Measurements from ENCODE around the gene PEF1. TPM values are rescaled to one million over a fixed set of nuclear protein-coding genes. Genes with fewer than 3 reads are reported as not detected.

Gene PEF1
- total and polyA plus RNA-seq, 2 experiments from 2014 or later = 70.7 to 85.5 TPM

DNA sequence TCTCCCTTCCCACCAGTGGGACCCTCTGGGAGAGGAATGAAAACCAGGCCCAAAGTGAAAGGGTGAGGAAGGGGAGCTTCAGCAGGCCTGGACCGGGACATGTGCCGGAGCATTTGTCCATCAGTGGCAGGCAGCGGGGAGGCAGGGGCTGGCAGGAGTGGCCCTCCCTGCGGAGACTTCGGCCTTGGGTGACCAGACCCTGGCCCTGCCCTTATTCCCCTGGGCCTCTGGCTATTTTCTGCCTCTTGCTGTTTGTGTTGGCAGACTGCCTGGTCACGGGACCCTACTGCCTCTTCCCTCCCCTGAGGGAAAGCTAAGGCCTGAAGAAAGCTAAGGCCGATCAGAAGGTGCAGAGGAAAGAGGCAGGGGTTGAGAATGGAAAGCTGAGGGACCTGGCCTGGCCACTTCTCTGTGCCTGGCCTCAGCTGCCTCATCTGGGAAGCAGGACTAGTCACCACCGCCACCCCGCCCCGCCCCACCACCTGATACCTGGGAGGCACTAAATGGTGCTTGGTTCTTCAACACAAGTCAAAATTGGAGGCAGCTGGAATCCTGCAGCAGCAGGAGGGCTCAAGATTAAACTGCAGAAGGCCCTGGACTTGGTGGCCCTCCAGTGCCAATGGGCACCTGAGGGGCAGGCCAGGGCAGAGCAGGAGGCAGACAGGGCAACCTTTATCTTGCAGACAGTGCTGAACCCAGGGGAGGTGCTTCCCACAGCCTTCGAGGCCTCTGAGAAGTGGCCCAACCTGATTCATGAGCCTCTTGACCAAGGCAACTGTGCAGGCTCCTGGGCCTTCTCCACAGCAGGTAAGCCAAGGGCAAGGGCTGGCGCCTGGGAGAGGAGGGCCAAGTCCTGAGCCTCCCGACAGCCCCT lies 60.4 kb downstream of the PEF1 start:
- H3K9me3 ChIP-seq (ENCODE audit: low read depth) = no peaks in the 10 kb centered on the region
- H3K27me3 ChIP-seq = no peaks in the 10 kb centered on the region
- H2AFZ ChIP-seq = no peak overlapping the region
- no peaks in the 10 kb centered on the region for H4K20me1 ChIP-seq (ENCODE audit: insufficient read depth, poor library complexity, severe bottlenecking)
- no peak overlapping the region for H3K4me2 ChIP-seq
- 76% methylated on average over 13 of the region's 13 CpGs for WGBS (ENCODE audit: low lambda C conversion rate, missing lambda C conversion rate)
- peaks cover under 1% of the 10 kb centered on the region for H3K79me2 ChIP-seq
- no peak overlapping the region for H3K27ac ChIP-seq
- TF ChIP-seq, protein P1, sequence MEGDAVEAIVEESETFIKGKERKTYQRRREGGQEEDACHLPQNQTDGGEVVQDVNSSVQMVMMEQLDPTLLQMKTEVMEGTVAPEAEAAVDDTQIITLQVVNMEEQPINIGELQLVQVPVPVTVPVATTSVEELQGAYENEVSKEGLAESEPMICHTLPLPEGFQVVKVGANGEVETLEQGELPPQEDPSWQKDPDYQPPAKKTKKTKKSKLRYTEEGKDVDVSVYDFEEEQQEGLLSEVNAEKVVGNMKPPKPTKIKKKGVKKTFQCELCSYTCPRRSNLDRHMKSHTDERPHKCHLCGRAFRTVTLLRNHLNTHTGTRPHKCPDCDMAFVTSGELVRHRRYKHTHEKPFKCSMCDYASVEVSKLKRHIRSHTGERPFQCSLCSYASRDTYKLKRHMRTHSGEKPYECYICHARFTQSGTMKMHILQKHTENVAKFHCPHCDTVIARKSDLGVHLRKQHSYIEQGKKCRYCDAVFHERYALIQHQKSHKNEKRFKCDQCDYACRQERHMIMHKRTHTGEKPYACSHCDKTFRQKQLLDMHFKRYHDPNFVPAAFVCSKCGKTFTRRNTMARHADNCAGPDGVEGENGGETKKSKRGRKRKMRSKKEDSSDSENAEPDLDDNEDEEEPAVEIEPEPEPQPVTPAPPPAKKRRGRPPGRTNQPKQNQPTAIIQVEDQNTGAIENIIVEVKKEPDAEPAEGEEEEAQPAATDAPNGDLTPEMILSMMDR (IDR thresholded peaks at IDR 0.05; ENCODE audit: poor library complexity) = no peak
- no peak for TF ChIP-seq EZH2 (IDR thresholded peaks at IDR 0.05; ENCODE audit: borderline replicate concordance)
- TF ChIP-seq EZH2phosphoT487 (IDR thresholded peaks at IDR 0.05; ENCODE audit: low read depth, severe bottlenecking, unreplicated experiment) = no peak
- H3K4me1 ChIP-seq (ENCODE audit: insufficient read depth) = peaks cover 54% of the 10 kb centered on the region
- no peak overlapping the region for H3K4me3 ChIP-seq
- no peaks in the 10 kb centered on the region for H3K9me2 ChIP-seq (replicated peaks; ENCODE audit: insufficient read depth)
- no peaks in the 10 kb centered on the region for H3K36me3 ChIP-seq (replicated peaks; ENCODE audit: insufficient read depth, low read depth)
- DNase-seq (ENCODE audit: low spot score) = peak; percentile 76

DNA sequence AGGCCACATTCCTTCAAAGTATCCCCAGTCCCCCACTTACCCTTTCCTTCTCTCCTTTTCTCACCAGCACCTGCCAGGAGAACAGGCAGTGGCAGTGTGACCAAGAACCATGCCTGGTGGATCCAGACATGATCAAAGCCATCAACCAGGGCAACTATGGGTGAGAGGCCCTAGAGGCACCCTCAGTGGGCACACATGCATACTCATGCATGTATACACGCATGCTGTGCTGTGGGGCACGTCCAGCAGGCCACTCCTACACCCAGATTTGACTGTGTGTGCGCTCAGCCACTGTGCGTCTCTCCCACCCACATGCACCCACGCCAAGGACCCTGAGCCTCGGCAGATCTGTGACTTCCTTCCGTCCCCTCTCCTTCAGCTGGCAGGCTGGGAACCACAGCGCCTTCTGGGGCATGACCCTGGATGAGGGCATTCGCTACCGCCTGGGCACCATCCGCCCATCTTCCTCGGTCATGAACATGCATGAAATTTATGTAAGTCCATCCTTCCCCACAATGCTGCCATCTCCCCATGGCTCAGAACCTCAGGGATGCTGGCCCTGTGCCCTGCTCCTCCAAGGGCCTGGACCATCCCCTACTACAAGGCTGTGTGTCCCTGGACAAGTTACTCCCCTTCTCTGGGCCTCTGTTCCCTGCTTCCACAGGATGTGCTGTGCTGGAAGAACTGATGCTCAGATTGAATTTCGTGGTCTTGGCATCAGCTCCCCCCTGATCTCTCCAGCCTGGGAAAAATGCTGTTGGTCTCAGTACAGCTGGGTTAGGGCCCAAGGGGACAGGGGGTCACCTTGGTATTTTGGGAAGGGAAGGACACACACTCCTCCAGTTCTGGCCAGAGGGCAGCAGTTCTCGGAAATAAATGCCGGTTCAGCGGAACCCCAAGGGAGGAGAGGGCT lies 61.3 kb downstream of the PEF1 start:
- no peak for DNase-seq (ENCODE audit: low spot score)
- no peaks in the 10 kb centered on the region for H3K9me3 ChIP-seq (ENCODE audit: low read depth)
- H3K4me3 ChIP-seq = no peak overlapping the region
- no peak overlapping the region for H3K4me2 ChIP-seq
- peaks cover 48% of the 10 kb centered on the region for H3K4me1 ChIP-seq (ENCODE audit: insufficient read depth)
- H3K27me3 ChIP-seq = no peaks in the 10 kb centered on the region
- H3K9me2 ChIP-seq (replicated peaks; ENCODE audit: insufficient read depth) = no peaks in the 10 kb centered on the region
- H2AFZ ChIP-seq = no peak overlapping the region
- TF ChIP-seq EZH2 (IDR thresholded peaks at IDR 0.05; ENCODE audit: borderline replicate concordance) = no peak
- TF ChIP-seq EZH2phosphoT487 (IDR thresholded peaks at IDR 0.05; ENCODE audit: low read depth, severe bottlenecking, unreplicated experiment) = no peak
- TF ChIP-seq, protein P1 (IDR thresholded peaks at IDR 0.05; ENCODE audit: poor library complexity) = no peak
- WGBS (ENCODE audit: low lambda C conversion rate, missing lambda C conversion rate) = 89% methylated on average over 16 of the region's 16 CpGs
- H3K27ac ChIP-seq = no peak overlapping the region
- H3K79me2 ChIP-seq = peaks cover 4% of the 10 kb centered on the region
- H4K20me1 ChIP-seq (ENCODE audit: insufficient read depth, poor library complexity, severe bottlenecking) = no peaks in the 10 kb centered on the region
- no peaks in the 10 kb centered on the region for H3K36me3 ChIP-seq (replicated peaks; ENCODE audit: insufficient read depth, low read depth)

DNA sequence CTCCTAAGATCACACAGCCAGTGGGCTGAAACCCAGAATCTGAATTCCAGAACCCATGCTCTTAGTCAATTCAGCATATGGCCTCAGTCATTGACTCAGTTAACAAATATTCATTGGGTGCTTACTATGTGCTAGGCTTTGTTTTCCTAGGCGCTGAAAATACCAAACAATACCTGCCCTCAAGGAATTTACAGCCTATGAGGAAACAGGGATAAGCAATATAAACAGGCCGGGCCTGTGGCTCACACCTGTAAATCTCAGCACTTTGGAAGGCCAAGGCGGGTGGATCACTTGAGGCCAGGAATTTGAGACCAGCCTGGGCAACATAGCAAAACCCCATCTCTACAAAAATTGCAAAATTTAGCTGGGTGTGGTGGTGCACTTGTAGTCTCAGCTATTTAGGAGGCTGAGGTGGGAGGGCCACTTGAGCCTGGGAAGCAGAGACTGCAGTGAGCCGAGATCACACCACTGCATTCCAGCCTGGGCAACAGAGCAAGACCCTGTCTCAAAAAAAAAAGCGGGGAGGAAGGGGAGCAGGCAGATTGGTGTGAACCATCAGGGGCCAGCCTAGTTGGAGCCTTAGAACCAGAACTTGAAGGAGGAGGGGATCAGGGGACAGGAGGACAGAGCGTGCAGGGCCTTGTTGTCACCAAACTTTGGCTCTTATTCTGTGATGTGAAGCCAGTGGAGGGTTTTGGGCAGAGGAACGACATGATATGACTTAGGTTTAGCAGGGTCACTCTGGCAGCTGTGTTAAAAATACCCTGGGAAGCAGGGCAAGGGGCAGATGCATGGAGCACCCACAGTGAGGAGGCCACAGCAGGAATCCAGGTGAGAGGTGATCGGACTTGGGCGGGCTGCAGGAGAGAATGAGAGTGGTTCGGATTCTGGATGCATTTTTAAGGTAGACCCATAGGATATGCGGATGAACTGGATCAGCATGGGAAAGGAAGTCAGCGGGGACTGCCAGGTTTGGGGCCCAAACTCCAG lies 62.6 kb downstream of the PEF1 start:
- peaks cover 50% of the 10 kb centered on the region for H3K4me1 ChIP-seq (ENCODE audit: insufficient read depth)
- H3K27me3 ChIP-seq = no peaks in the 10 kb centered on the region
- WGBS (ENCODE audit: low lambda C conversion rate, missing lambda C conversion rate) = 75% methylated on average over 11 of the region's 12 CpGs
- H3K27ac ChIP-seq = peak overlapping the region; percentile 95
- H3K9me3 ChIP-seq (ENCODE audit: low read depth) = no peaks in the 10 kb centered on the region
- H3K9me2 ChIP-seq (replicated peaks; ENCODE audit: insufficient read depth) = no peaks in the 10 kb centered on the region
- no peaks in the 10 kb centered on the region for H4K20me1 ChIP-seq (ENCODE audit: insufficient read depth, poor library complexity, severe bottlenecking)
- TF ChIP-seq EZH2phosphoT487 (IDR thresholded peaks at IDR 0.05; ENCODE audit: low read depth, severe bottlenecking, unreplicated experiment) (no peak), EZH2 (IDR thresholded peaks at IDR 0.05; ENCODE audit: borderline replicate concordance) (no peak)
- TF ChIP-seq, protein P1 (IDR thresholded peaks at IDR 0.05; ENCODE audit: poor library complexity) = no peak
- H3K36me3 ChIP-seq (replicated peaks; ENCODE audit: insufficient read depth, low read depth) = no peaks in the 10 kb centered on the region
- no peak overlapping the region for H3K4me3 ChIP-seq
- H3K79me2 ChIP-seq = peaks cover 14% of the 10 kb centered on the region
- no peak overlapping the region for H2AFZ ChIP-seq
- DNase-seq (ENCODE audit: low spot score) = no peak
- H3K4me2 ChIP-seq = no peak overlapping the region
